GM12878 (cell line): Measurements from ENCODE around the gene HS3ST3B1. TPM values are rescaled to one million over a fixed set of nuclear protein-coding genes. Genes with fewer than 3 reads are reported as not detected.

Experiments
- ATAC-seq: fragments of 200-7000 bp; cut with Tn5 transposase; 3 replicates; pipeline ENCODE4 v1.9.1; 2020; ENCODE audit warnings: mild to moderate bottlenecking, moderate library complexity
- BruUV-seq: library from RNA; stranded (reverse); fragments of 400-500 nt; replicated peaks from 2 replicates; lab custom pipeline; 2021; lab: Mats Ljungman, UMichigan
- CTCF ChIA-PET: fragments of 300-600 bp; sonication (Branson Sonifier 250); formaldehyde crosslinking; extraction: SDS; loops from one replicate; lab custom pipeline; 2021; ENCODE audit warnings: inconsistent platforms; lab: Yijun Ruan, JAX
- POLR2A ChIA-PET: fragments of 350-600 bp; formaldehyde crosslinking; extraction: SDS; loops from one replicate; lab custom pipeline; 2021; ENCODE audit warnings: inconsistent platforms; lab: Charles Lee
- RAD21 ChIA-PET: fragments of 300-600 bp; sonication (Branson Sonifier 250); formaldehyde crosslinking; loops from one replicate; lab custom pipeline; 2023; ENCODE audit warnings: antibody characterized with exemption; ENCODE audit not compliant: unreplicated experiment; lab: Charles Lee
- SMC1A ChIA-PET: fragments of 300-600 bp; sonication (Branson Sonifier 250); formaldehyde crosslinking; loops from one replicate; lab custom pipeline; 2023; ENCODE audit not compliant: unreplicated experiment, uncharacterized antibody; lab: Charles Lee
- DNase-seq: peaks from one replicate; pipeline ENCODE4 v3.0.0-alpha.2; 2011; ENCODE audit warnings: low read depth, low spot score
- FAIRE-seq: peaks from 3 replicates; lab custom pipeline; 2011; peaks lifted over from hg19 to GRCh38; lab: Jason Lieb, UNC
- H2AFZ ChIP-seq: 2 replicates; pipeline ENCODE4 v1.6.0; 2011; ENCODE audit warnings: low read depth, low read length, control low read depth; ENCODE audit not compliant: control insufficient read depth
- H3K27ac ChIP-seq: 2 replicates; pipeline ENCODE4 v1.5.1; 2011; ENCODE audit warnings: control low read depth; ENCODE audit not compliant: control insufficient read depth, insufficient read depth
- H3K27me3 ChIP-seq, 2 experiments: replicated peaks in 1 of 2; 2 replicates each; pipeline versions ENCODE4 v1.6.0 to v1.6.1; 2011; ENCODE audit warnings: low read length in 1 of 2; ENCODE audit not compliant: control insufficient read depth in 2 of 2, insufficient read depth in 2 of 2
- H3K36me3 ChIP-seq, 2 experiments: 2 replicates each; pipeline ENCODE4 v1.5.1; 2011; ENCODE audit warnings: low read length in 1 of 2; ENCODE audit not compliant: control insufficient read depth in 2 of 2, insufficient read depth in 2 of 2
- H3K4me1 ChIP-seq: 2 replicates; pipeline ENCODE4 v1.6.1; 2011; ENCODE audit warnings: mild to moderate bottlenecking, low read length, moderate library complexity, mixed read lengths; ENCODE audit not compliant: control insufficient read depth, insufficient read depth
- H3K4me2 ChIP-seq: 2 replicates; pipeline ENCODE4 v1.6.0; 2011; ENCODE audit warnings: control low read depth; ENCODE audit not compliant: control insufficient read depth, insufficient read depth
- H3K4me3 ChIP-seq: fragments of 200-600 bp; sonication (generic); 2 replicates; pipeline ENCODE4 v1.5.1; 2016
- H3K79me2 ChIP-seq: 2 replicates; pipeline ENCODE4 v1.6.0; 2011; ENCODE audit warnings: low read length; ENCODE audit not compliant: control insufficient read depth, insufficient read depth
- H3K9ac ChIP-seq: 2 replicates; pipeline ENCODE4 v1.8.0; 2011; ENCODE audit warnings: low read length, control low read depth, mixed read lengths; ENCODE audit not compliant: control insufficient read depth, insufficient read depth
- H3K9me3 ChIP-seq: replicated peaks from 3 replicates; pipeline ENCODE4 v1.5.1; 2011; ENCODE audit warnings: mild to moderate bottlenecking, low read length; ENCODE audit not compliant: control insufficient read depth, insufficient read depth
- H4K20me1 ChIP-seq: 2 replicates; pipeline ENCODE4 v1.6.0; 2011; ENCODE audit not compliant: control insufficient read depth, insufficient read depth
- CHD2 ChIP-seq: IDR thresholded peaks from 2 replicates; pipeline ENCODE4 v1.6.1; 2011; ENCODE audit warnings: low read depth, low read length, improper control_type of control experiment, borderline replicate concordance
- EGR1 ChIP-seq, 2 experiments: IDR thresholded peaks; 1 replicate in 1 of 2; 2 replicates in 1 of 2; pipeline ENCODE4 v1.6.1; 2011 to 2012; ENCODE audit warnings: low read depth in 2 of 2, low read length in 2 of 2, borderline replicate concordance in 1 of 2, mild to moderate bottlenecking in 1 of 2, moderate library complexity in 1 of 2
- HCFC1 ChIP-seq: fragments of 150-350 bp; IDR thresholded peaks from 2 replicates; pipeline ENCODE4 v1.6.1; 2014; ENCODE audit warnings: low read length
- PAX5 ChIP-seq: IDR thresholded peaks from 2 replicates; pipeline ENCODE4 v1.6.1; 2011; ENCODE audit warnings: low read depth, low read length, borderline replicate concordance
- POLR2A ChIP-seq: IDR thresholded peaks from 2 replicates; pipeline ENCODE4 v1.6.1; 2011; ENCODE audit warnings: low read depth, mild to moderate bottlenecking, low read length
- SUZ12 ChIP-seq: fragments of 200-600 bp; sonication (generic); IDR thresholded peaks from one replicate; pipeline ENCODE4 v1.6.1; 2018; ENCODE audit warnings: antibody characterized with exemption, mild to moderate bottlenecking; ENCODE audit not compliant: unreplicated experiment
- ZNF24 ChIP-seq: fragments of 450-650 bp; IDR thresholded peaks from 2 replicates; pipeline ENCODE4 v1.6.1; 2017; ENCODE audit warnings: antibody characterized with exemption, mild to moderate bottlenecking
- ZNF274 ChIP-seq: IDR thresholded peaks from one replicate; pipeline ENCODE4 v1.8.0; 2011; ENCODE audit not compliant: insufficient read length, insufficient read depth
- WGBS: methylation state at CpG from one replicate; pipeline ENCODE4 v1.1.6; 2016; ENCODE audit warnings: low lambda C conversion rate; ENCODE audit not compliant: insufficient replicate concordance, insufficient coverage; ENCODE audit errors: missing lambda C conversion rate; 5-methylcytosine and 5-hydroxymethylcytosine counted together
- in situ Hi-C: fragments of 300-500 bp; cut with MboI; formaldehyde crosslinking; loops from 9 replicates; pipeline ENCODE4 v1.14.3; 2018; ENCODE audit warnings: mixed read lengths
- intact Hi-C: fragments of 100-400 bp; cut with micrococcal nuclease; formaldehyde crosslinking; loops from one replicate; pipeline ENCODE4 v1.14.2; 2022; ENCODE audit not compliant: unreplicated experiment
- polyA plus RNA-seq, 11 experiments: library from polyadenylated mRNA; depleted of rRNA in 4 of 11; unstranded in 6 of 11; stranded (reverse) in 5 of 11; fragments of >200 nt; fragmentation: Nextera tagmentation in 4 of 11; fragmentation: Illumina TruSeq in 1 of 11; extraction: Ambion mirVana in 4 of 11; extraction: Trizol in 1 of 11; gene quantifications; 1 replicate in 1 of 11; 2 replicates in 10 of 11; pipeline versions ENCODE4 v1.2.1 to v1.2.3, GENCODE V29; 2011 to 2016; ENCODE audit warnings: inconsistent platforms in 2 of 11, missing spikeins in 2 of 11, low read depth in 1 of 11
- total RNA-seq, 4 experiments: library from RNA; depleted of rRNA in 3 of 4; stranded (reverse); fragments of >200 nt in 3 of 4; fragmentation: Illumina TruSeq in 1 of 4; extraction: Trizol in 1 of 4; gene quantifications; 2 replicates each; pipeline versions ENCODE4 v1.2.1 to v1.2.3, GENCODE V29; 2013 to 2021
- TF ChIP-seq, protein P1 (sequence below): IDR thresholded peaks from 2 replicates; pipeline ENCODE4 v1.6.1; 2012; ENCODE audit warnings: improper control_type of control experiment, low read depth, low read length; ENCODE audit not compliant: insufficient replicate concordance
- TF ChIP-seq, protein P2 (sequence below): fragments of 150-350 bp; IDR thresholded peaks from 2 replicates; pipeline ENCODE4 v1.6.1; 2016; ENCODE audit warnings: low read depth, low read length

Gene HS3ST3B1
- total and polyA plus RNA-seq, 10 of the 15 experiments (the other 5 are each of a cell fraction or from before 2014, with no cell fraction given), result 0.03 to 0.14 (median 0.06) TPM; not detected in 3

DNA sequence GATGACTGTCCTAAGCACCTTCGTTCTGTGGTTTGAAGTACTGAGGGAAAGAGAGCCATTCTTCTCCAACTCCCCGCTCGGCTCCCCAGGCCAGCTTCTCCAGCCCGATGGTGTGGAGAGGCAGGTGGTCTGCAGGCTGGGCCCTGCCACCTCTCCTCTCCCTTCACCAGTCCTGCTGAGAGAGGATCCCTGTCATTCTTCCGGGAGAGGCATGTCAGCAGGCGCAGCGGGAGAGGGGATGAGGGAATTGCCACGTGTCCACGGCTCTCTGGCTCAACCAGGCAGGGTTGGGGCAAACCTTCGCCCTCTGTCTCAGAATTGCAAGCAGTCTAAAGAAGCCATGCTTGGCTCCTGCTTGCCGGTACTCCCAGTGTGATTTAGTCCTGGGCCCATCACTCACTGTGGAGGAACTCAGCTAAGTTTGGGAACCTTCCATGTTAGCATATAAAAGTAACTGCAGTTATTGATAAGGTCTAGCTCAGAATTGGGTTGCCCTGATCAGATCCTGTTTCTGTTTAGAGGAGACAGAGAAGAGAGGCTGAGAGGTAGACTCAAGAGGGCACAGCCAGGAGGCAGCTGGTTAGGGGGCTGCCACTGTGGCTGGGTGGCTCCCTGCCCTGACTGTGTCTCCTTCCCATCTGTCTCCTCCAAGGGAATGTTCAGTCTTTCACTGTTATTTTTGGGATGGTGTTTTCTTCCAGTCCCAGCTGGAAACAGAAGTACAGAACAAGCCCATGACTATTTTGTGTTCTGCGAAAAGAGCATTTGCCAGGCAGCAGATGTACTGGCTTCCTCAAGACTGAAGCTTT is 17.4 kb downstream of the HS3ST3B1 start:
- POLR2A ChIA-PET, result no interaction called here
- Histone ChIP-seq H3K79me2 (no peaks in the 10 kb centered on the region), H3K27ac (no peak overlapping the region), H3K4me1 (no peaks in the 10 kb centered on the region), H3K36me3 (no peaks in the 10 kb centered on the region), H3K4me3 (no peak overlapping the region), H3K9ac (no peak overlapping the region), H3K9me3 (no peaks in the 10 kb centered on the region), H3K27me3 (no peaks in the 10 kb centered on the region), H4K20me1 (no peaks in the 10 kb centered on the region), H3K4me2 (no peak overlapping the region), H2AFZ (no peak overlapping the region)
- ATAC-seq (no peak), DNase-seq (no peak), FAIRE-seq (no peak)
- in situ Hi-C loops, result no loop called here
- SMC1A ChIA-PET, result no interaction called here
- intact Hi-C loops, result no loop called here
- TF ChIP-seq HCFC1 (no peak), PAX5 (no peak), POLR2A (no peak), ZNF274 (no peak), SUZ12 (no peak), CHD2 (no peak), ZNF24 (no peak), EGR1 (IDR thresholded peaks at IDR 0.05; ENCODE audit: borderline replicate concordance in 1 of 2, low read depth in 2 of 2, low read length in 2 of 2) (no peak)
- TF ChIP-seq, protein P1, sequence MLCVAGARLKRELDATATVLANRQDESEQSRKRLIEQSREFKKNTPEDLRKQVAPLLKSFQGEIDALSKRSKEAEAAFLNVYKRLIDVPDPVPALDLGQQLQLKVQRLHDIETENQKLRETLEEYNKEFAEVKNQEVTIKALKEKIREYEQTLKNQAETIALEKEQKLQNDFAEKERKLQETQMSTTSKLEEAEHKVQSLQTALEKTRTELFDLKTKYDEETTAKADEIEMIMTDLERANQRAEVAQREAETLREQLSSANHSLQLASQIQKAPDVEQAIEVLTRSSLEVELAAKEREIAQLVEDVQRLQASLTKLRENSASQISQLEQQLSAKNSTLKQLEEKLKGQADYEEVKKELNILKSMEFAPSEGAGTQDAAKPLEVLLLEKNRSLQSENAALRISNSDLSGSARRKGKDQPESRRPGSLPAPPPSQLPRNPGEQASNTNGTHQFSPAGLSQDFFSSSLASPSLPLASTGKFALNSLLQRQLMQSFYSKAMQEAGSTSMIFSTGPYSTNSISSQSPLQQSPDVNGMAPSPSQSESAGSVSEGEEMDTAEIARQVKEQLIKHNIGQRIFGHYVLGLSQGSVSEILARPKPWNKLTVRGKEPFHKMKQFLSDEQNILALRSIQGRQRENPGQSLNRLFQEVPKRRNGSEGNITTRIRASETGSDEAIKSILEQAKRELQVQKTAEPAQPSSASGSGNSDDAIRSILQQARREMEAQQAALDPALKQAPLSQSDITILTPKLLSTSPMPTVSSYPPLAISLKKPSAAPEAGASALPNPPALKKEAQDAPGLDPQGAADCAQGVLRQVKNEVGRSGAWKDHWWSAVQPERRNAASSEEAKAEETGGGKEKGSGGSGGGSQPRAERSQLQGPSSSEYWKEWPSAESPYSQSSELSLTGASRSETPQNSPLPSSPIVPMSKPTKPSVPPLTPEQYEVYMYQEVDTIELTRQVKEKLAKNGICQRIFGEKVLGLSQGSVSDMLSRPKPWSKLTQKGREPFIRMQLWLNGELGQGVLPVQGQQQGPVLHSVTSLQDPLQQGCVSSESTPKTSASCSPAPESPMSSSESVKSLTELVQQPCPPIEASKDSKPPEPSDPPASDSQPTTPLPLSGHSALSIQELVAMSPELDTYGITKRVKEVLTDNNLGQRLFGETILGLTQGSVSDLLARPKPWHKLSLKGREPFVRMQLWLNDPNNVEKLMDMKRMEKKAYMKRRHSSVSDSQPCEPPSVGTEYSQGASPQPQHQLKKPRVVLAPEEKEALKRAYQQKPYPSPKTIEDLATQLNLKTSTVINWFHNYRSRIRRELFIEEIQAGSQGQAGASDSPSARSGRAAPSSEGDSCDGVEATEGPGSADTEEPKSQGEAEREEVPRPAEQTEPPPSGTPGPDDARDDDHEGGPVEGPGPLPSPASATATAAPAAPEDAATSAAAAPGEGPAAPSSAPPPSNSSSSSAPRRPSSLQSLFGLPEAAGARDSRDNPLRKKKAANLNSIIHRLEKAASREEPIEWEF, result no peak
- TF ChIP-seq, protein P2, sequence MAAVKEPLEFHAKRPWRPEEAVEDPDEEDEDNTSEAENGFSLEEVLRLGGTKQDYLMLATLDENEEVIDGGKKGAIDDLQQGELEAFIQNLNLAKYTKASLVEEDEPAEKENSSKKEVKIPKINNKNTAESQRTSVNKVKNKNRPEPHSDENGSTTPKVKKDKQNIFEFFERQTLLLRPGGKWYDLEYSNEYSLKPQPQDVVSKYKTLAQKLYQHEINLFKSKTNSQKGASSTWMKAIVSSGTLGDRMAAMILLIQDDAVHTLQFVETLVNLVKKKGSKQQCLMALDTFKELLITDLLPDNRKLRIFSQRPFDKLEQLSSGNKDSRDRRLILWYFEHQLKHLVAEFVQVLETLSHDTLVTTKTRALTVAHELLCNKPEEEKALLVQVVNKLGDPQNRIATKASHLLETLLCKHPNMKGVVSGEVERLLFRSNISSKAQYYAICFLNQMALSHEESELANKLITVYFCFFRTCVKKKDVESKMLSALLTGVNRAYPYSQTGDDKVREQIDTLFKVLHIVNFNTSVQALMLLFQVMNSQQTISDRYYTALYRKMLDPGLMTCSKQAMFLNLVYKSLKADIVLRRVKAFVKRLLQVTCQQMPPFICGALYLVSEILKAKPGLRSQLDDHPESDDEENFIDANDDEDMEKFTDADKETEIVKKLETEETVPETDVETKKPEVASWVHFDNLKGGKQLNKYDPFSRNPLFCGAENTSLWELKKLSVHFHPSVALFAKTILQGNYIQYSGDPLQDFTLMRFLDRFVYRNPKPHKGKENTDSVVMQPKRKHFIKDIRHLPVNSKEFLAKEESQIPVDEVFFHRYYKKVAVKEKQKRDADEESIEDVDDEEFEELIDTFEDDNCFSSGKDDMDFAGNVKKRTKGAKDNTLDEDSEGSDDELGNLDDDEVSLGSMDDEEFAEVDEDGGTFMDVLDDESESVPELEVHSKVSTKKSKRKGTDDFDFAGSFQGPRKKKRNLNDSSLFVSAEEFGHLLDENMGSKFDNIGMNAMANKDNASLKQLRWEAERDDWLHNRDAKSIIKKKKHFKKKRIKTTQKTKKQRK, result no peak
- 38% methylated on average over 12 of the region's 12 CpGs for WGBS
- CTCF ChIA-PET, result no interaction called here
- no TSS peak for BruUV-seq
- RAD21 ChIA-PET, result no interaction called here
